HAP-1 (cell line): ENCODE results near the gene WNT9A.
"Not testable (repeated sequence)": the region's sequence is repeated elsewhere in the genome, so short reads cannot be mapped to it uniquely, and the experiment has no call there.

Source experiments
- DNase-seq, 2 experiments: peaks; one replicate each; pipeline ENCODE4 v3.0.0-alpha.2; 2016 to 2020; ENCODE audit warnings: low spot score in 2 of 2
- H3K27me3 ChIP-seq: fragments of 250-450 bp; sonication (Bioruptor Pico); 2 replicates; pipeline ENCODE4 v1.5.1; 2020; ENCODE audit warnings: low read depth, mild to moderate bottlenecking, moderate library complexity
- H3K36me3 ChIP-seq: fragments of 250-450 bp; sonication (Bioruptor Pico); replicated peaks from 2 replicates; pipeline ENCODE4 v1.5.1; 2020; ENCODE audit warnings: mild to moderate bottlenecking
- H3K4me1 ChIP-seq: fragments of 250-450 bp; sonication (Bioruptor Pico); 2 replicates; pipeline ENCODE4 v1.5.1; 2020; ENCODE audit warnings: mild to moderate bottlenecking
- H3K4me3 ChIP-seq: fragments of 250-450 bp; sonication (Bioruptor Pico); 2 replicates; pipeline ENCODE4 v1.5.1; 2020; ENCODE audit warnings: mild to moderate bottlenecking, moderate library complexity
- H3K9me3 ChIP-seq: fragments of 250-450 bp; sonication (Bioruptor Pico); 2 replicates; pipeline ENCODE4 v1.5.1; 2020; ENCODE audit warnings: mild to moderate bottlenecking, moderate library complexity
- in situ Hi-C: fragments of 300-500 bp; cut with MboI; formaldehyde crosslinking; loops from 3 replicates; pipeline ENCODE4 v1.14.3; 2020; ENCODE audit warnings: low sequenced_read_pairs, inconsistent platforms, mixed read lengths

The WNT9A gene

DNA sequence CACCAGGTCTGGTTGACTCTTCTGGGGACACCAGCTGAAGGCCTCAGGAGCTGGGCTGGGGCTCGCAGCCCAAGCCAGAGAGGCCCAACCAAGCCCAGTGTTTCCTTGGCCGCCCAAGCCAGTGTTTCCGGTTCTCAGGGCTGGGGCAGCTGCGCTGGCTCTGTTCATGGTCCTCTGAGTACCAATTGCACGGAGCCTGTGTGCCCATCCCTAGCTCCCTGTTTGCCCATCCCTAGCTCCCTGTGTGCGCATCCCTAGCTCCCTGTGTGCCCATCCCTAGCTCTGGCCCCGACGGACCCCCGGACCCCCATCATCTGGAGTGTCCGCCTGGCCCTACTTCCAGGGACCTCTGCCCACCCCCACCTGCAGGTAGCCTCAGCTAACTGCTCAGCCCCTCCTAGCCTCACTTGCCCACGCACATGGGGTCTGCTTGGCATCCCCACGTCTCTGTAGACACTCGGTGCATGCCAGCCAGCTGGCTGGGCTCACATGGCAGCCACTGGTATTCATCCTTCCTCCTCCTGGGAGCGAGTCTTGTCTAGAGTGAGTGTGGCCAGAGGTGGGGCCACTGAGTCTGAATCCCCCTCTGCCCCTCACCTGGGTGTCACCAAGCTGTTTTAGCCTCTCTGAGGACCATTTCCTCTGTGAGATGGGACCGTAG, 64.0 kb downstream of the WNT9A start:
- no peaks in the 10 kb centered on the region for H3K27me3 ChIP-seq
- DNase-seq, result peak in 1 of 2 experiments; percentile 3
- H3K4me3 ChIP-seq, result no peak overlapping the region
- in situ Hi-C loops, result no loop called here
- no peaks in the 10 kb centered on the region for H3K4me1 ChIP-seq
- no peaks in the 10 kb centered on the region for H3K36me3 ChIP-seq
- H3K9me3 ChIP-seq, result no peaks in the 10 kb centered on the region

DNA sequence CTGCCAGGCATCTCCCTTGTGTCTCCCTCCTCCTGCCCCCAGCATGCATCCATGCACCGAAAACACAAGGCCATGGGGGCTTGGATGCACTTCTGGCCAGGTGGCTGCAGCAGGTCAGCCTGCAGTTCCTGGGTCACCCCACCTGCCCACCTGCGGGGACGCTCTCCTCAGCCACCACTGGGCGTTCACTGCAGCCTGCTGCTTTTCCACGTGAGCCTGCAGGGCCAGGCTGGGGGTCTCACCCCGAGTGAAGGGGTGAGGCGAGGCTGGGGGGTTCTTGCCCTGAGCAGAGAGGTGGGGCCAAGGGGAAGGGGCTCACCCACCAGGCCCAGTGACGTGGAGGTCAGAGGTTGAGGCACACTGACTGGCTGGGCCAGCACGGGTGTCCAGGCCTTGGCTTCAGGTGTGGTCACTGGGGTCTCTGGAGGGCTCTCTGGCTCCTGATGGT, 64.6 kb downstream of the WNT9A start:
- in situ Hi-C loops, result no loop called here
- H3K36me3 ChIP-seq, result no peaks in the 10 kb centered on the region
- H3K27me3 ChIP-seq, result no peaks in the 10 kb centered on the region
- H3K4me3 ChIP-seq, result no peak overlapping the region
- H3K4me1 ChIP-seq, result no peaks in the 10 kb centered on the region
- H3K9me3 ChIP-seq, result no peaks in the 10 kb centered on the region
- DNase-seq, result peak in 1 of 2 experiments; percentile 5

GRCh38 chr1:227880342-227880924, 67.3 kb downstream of the WNT9A start:
- no peak for DNase-seq
- no peaks in the 10 kb centered on the region for H3K9me3 ChIP-seq
- no peak overlapping the region for H3K4me3 ChIP-seq
- no peaks in the 10 kb centered on the region for H3K36me3 ChIP-seq
- in situ Hi-C loops, result no loop called here
- H3K27me3 ChIP-seq, result no peaks in the 10 kb centered on the region
- H3K4me1 ChIP-seq, result no peaks in the 10 kb centered on the region

DNA sequence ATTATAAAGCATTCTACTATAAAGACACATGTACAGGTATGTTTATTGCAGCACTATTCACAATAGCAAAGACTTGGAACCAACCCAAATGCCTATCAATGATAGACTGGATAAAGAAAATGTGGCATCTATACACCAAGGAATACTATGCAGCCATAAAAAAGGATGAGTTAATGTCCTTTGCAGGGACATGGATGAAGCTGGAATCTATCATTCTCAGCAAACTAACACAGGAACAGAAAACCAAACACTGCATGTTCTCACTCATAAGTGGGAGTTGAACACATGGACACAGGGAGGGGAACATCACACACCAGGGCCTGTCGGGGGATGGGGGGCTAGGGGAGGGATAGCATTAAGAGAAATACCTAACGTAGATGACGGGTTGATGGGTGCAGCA, 69.9 kb downstream of the WNT9A start:
- H3K27me3 ChIP-seq, H3K4me1 ChIP-seq, DNase-seq, H3K9me3 ChIP-seq, in situ Hi-C loops, H3K36me3 ChIP-seq, H3K4me3 ChIP-seq: not testable (repeated sequence)

- H3K27me3 ChIP-seq, H3K9me3 ChIP-seq, DNase-seq, H3K4me3 ChIP-seq, H3K4me1 ChIP-seq, in situ Hi-C loops, H3K36me3 ChIP-seq: not testable (repeated sequence)
These were observed 75.8 kb downstream of the WNT9A start for GRCh38 chr1:227871892-227872291.

DNA sequence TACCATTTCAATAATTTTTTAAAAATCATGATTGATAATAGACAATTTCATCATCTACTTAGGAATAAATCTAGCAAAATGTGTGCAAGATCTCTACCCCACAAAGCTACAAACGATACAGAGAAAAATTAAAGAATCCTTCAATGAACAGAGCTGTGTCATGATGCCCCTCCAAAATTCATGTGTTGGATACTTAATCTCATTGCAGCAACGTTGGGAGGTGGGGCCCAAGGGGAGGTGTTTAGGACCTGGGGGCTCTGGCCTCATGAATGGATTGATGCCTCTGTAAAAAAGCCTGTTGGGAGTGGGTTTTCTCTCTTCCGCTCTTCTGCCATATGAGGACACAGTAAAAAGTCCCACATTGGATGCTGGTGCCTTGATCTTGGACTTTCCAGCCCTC, 77.4 kb downstream of the WNT9A start:
- no peak for DNase-seq
- H3K27me3 ChIP-seq, result no peaks in the 10 kb centered on the region
- H3K36me3 ChIP-seq, result no peaks in the 10 kb centered on the region
- no peak overlapping the region for H3K4me3 ChIP-seq
- H3K4me1 ChIP-seq, result no peaks in the 10 kb centered on the region
- no peaks in the 10 kb centered on the region for H3K9me3 ChIP-seq
- in situ Hi-C loops, result no loop called here

GRCh38 chr1:227869851-227870305, 77.9 kb downstream of the WNT9A start:
- DNase-seq, result no peak
- no peaks in the 10 kb centered on the region for H3K27me3 ChIP-seq
- no peak overlapping the region for H3K4me3 ChIP-seq
- H3K36me3 ChIP-seq, result no peaks in the 10 kb centered on the region
- in situ Hi-C loops, result no loop called here
- no peaks in the 10 kb centered on the region for H3K9me3 ChIP-seq
- H3K4me1 ChIP-seq, result no peaks in the 10 kb centered on the region

DNA sequence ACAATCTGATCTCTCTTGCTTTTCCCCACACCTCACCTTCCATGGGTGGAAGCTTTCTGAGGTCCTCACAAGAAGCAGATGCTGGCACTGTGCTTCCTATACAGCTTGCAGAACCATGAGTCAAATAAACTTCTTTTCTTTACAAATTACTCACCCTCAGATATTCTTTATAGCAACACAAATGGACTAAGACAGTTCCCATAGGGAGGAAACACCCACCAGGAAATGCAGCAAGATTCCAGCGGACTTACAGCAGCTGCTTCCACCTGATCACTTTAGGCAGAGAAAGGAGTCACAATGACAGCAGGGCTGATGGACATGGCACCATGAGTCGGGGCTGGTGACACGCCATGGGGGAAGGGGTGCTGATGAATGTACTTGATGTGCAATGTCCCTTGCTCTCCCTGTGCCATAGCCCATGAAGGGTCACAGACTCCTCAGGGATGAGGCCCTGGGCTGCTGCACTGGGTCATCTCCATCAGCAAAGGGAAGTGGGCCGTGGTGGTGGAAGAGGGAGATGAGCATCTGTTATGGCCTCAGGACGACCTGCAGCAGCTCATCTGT, 78.4 kb downstream of the WNT9A start:
- H3K4me1 ChIP-seq, result no peaks in the 10 kb centered on the region
- no peaks in the 10 kb centered on the region for H3K9me3 ChIP-seq
- H3K27me3 ChIP-seq, result no peaks in the 10 kb centered on the region
- in situ Hi-C loops, result no loop called here
- H3K36me3 ChIP-seq, result no peaks in the 10 kb centered on the region
- H3K4me3 ChIP-seq, result no peak overlapping the region
- DNase-seq, result no peak
